Breast epithelium (tissue), 4 donors: Measurements from ENCODE around the gene CTSW. TPM values are rescaled to one million over a fixed set of nuclear protein-coding genes. Genes with fewer than 3 reads are reported as not detected.

Experiments
- DNase-seq, 2 donors: peaks; one replicate each; pipeline ENCODE4 v3.0.0-alpha.2; 2019; ENCODE audit warnings: low spot score in 2 of 2
- H3K27ac ChIP-seq, 2 donors: fragments of 200-600 bp; sonication (generic) in 1 of 2; one replicate each; pipeline ENCODE4 v1.5.1; 2016 to 2019; ENCODE audit warnings: mild to moderate bottlenecking in 1 of 2
- H3K27me3 ChIP-seq, 2 donors: fragments of 200-600 bp; sonication (generic) in 1 of 2; one replicate each; pipeline versions ENCODE4 v1.5.1 to v1.6.0; 2017 to 2019; ENCODE audit warnings: control low read depth in 1 of 2, mild to moderate bottlenecking in 1 of 2
- H3K36me3 ChIP-seq: fragments of 200-600 bp; one replicate; pipeline ENCODE4 v1.5.1; 2019
- H3K4me1 ChIP-seq, 2 donors: fragments of 200-600 bp; sonication (generic); one replicate each; pipeline ENCODE4 v1.5.1; 2016 to 2019; ENCODE audit warnings: control low read depth in 1 of 2
- H3K4me3 ChIP-seq, 3 donors: fragments of 200-600 bp; sonication (generic); 1 replicate in 2 of 3; 2 replicates in 1 of 3; pipeline ENCODE4 v1.5.1; 2016 to 2019; ENCODE audit warnings: mild to moderate bottlenecking in 3 of 3, moderate library complexity in 2 of 3
- H3K9me3 ChIP-seq, 2 donors: fragments of 200-600 bp; sonication (generic) in 1 of 2; one replicate each; pipeline ENCODE4 v1.5.1; 2016 to 2019; ENCODE audit warnings: control low read depth in 1 of 2
- CTCF ChIP-seq, 3 donors: fragments of 450-650 bp; IDR thresholded peaks; one replicate each; pipeline ENCODE4 v1.5.1; 2016 to 2017; ENCODE audit warnings: antibody characterized with exemption in 3 of 3, mild to moderate bottlenecking in 3 of 3, moderate library complexity in 3 of 3
- POLR2A ChIP-seq: fragments of 450-650 bp; IDR thresholded peaks from one replicate; pipeline ENCODE4 v1.6.1; 2016; ENCODE audit warnings: antibody characterized with exemption, mild to moderate bottlenecking, moderate library complexity
- POLR2AphosphoS5 ChIP-seq, 3 donors: sonication (generic); formaldehyde crosslinking; IDR thresholded peaks; one replicate each; pipeline ENCODE4 v1.6.1; 2017; ENCODE audit warnings: antibody characterized with exemption in 3 of 3
- intact Hi-C: fragments of 100-400 bp; cut with DNase I; formaldehyde crosslinking; loops from one replicate; pipeline ENCODE4 v1.15.1; 2023; ENCODE audit warnings: low total_unique reads
- total RNA-seq, 3 donors: library from RNA; depleted of rRNA; stranded (reverse); fragments of >200 nt; gene quantifications; one replicate each; pipeline ENCODE4 v1.1.0, GENCODE V29; 2016

The CTSW gene
- total RNA-seq, 3 donors from 2014 or later, result 1.6 to 4.0 (median 1.9) TPM

DNA sequence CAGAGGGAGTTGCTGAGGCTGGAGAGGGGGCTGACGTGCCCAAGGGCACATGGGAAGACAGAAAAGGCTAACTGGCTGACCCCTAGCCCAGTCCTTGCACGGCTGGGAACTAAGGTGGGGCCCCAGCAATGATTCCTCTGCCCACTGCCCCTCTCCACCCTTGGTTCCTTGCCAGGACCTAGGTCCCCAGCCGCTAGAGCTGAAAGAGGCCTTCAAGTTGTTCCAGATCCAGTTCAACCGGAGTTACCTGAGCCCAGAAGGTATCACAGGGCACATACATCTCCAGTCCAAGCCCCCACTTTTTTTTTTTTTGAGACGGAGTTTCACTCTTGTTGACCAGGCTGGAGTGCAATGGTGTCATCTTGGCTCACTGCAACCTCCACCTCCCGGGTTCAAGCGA, 390 bp downstream of the CTSW start:
- intact Hi-C loops, result loop anchor here (10.0 kb wide), 1 partner anchor 85 kb away; the partner anchor contains the start of gene SART1
- DNase-seq, result no peak
- H3K4me3 ChIP-seq, result no peak overlapping the region
- no peaks in the 10 kb centered on the region for H3K9me3 ChIP-seq
- H3K4me1 ChIP-seq, result no peaks in the 10 kb centered on the region
- no peaks in the 10 kb centered on the region for H3K36me3 ChIP-seq
- H3K27ac ChIP-seq, result no peak overlapping the region
- TF ChIP-seq POLR2A (no peak), CTCF (IDR thresholded peaks at IDR 0.05) (no peak), POLR2AphosphoS5 (IDR thresholded peaks at IDR 0.05) (no peak)
- H3K27me3 ChIP-seq, result no peaks in the 10 kb centered on the region

DNA sequence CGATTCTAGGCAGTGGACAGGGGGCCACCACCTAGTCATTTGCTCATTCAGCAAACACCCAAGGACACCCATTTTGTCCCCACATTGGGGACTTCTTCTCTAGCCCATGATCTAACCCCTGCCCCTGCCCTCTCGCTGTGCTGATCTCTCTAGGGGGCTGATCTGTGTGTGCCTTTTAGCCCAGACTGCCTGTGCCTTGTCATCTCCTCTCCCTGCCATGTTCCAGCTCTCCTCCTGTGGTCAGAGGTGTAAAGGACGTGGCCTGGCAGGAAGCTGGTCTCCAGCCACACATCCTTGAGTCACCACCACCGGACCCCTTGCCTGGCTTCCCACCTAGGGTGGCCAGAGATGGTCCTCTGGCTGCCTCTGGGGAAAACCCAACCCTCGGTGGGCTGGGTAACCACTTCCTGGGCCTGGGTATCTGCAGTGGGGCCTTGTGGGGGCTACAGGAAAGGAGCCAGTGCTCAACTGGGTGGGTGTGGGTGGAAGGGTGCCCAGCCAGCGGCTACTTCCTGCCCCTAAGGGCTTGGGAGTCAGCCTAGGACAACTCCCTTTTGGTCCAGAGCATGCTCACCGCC, 1.3 kb downstream of the CTSW start:
- H3K4me3 ChIP-seq, result no peak overlapping the region
- no peak overlapping the region for H3K27ac ChIP-seq
- no peaks in the 10 kb centered on the region for H3K9me3 ChIP-seq
- no peaks in the 10 kb centered on the region for H3K36me3 ChIP-seq
- DNase-seq, result no peak
- intact Hi-C loops, result loop anchor here (10.0 kb wide), 1 partner anchor 84 kb away; the partner anchor contains the start of gene SART1
- no peaks in the 10 kb centered on the region for H3K27me3 ChIP-seq
- no peaks in the 10 kb centered on the region for H3K4me1 ChIP-seq
- TF ChIP-seq CTCF (IDR thresholded peaks at IDR 0.05), result no peak
- TF ChIP-seq POLR2AphosphoS5 (IDR thresholded peaks at IDR 0.05), result no peak
- TF ChIP-seq POLR2A, result no peak

GRCh38 chr11:65882120-65883057, 2.8 kb downstream of the CTSW start:
- Histone ChIP-seq H3K4me1 (peaks cover 0 to 5% of the 10 kb centered on the region in 2 donors), H3K4me3 (no peak overlapping the region), H3K27me3 (no peaks in the 10 kb centered on the region), H3K27ac (no peak overlapping the region), H3K9me3 (no peaks in the 10 kb centered on the region), H3K36me3 (no peaks in the 10 kb centered on the region)
- DNase-seq, result no peak
- intact Hi-C loops, result loop anchor here (10.0 kb wide), 1 partner anchor 82 kb away; the partner anchor contains the start of gene SART1
- no peak for TF ChIP-seq POLR2AphosphoS5 (IDR thresholded peaks at IDR 0.05)
- no peak for TF ChIP-seq CTCF (IDR thresholded peaks at IDR 0.05)
- no peak for TF ChIP-seq POLR2A

DNA sequence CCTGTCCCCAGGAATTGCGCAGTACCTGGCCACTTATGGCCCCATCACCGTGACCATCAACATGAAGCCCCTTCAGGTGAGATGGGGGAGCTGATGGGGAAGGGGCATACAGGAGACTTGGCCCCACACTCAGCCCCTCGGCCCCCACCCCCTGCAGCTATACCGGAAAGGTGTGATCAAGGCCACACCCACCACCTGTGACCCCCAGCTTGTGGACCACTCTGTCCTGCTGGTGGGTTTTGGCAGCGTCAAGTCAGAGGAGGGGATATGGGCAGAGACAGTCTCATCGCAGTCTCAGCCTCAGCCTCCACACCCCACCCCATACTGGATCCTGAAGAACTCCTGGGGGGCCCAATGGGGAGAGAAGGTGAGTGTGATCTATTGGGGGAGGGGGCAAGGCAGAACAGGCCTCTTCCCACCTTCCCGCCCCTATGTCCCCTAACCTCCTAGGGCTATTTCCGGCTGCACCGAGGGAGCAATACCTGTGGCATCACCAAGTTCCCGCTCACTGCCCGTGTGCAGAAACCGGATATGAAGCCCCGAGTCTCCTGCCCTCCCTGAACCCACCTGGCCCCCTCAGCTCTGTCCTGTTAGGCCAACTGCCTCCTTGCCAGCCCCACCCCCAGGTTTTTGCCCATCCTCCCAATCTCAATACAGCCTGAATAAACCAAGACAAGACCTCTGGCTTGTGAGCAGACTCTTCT, 3.6 kb downstream of the CTSW start:
- TF ChIP-seq POLR2A, result no peak
- TF ChIP-seq POLR2AphosphoS5 (IDR thresholded peaks at IDR 0.05), result no peak
- no peak for TF ChIP-seq CTCF (IDR thresholded peaks at IDR 0.05)
- Histone ChIP-seq H3K27ac (no peak overlapping the region), H3K36me3 (no peaks in the 10 kb centered on the region), H3K9me3 (no peaks in the 10 kb centered on the region), H3K4me1 (peaks cover 5 to 12% of the 10 kb centered on the region in 2 donors), H3K4me3 (no peak overlapping the region), H3K27me3 (no peaks in the 10 kb centered on the region)
- intact Hi-C loops, result loop anchor here (10.0 kb wide), 1 partner anchor 82 kb away; the partner anchor contains the start of gene SART1
- DNase-seq, result no peak
